A204.1 (cell line): Measurements from ENCODE around the gene OR5K2.

ENCODE experiments used
- FAIRE-seq: peaks from 2 replicates; lab custom pipeline; 2012; peaks lifted over from hg19 to GRCh38; lab: Jason Lieb, UNC

OR5K2 gene

GRCh38 chr3:98497381-98497780 is at the start of gene OR5K2:
Gene OR5K2, plus strand, starts transcription at chr3:98497681. Its CDS starts 0 bp downstream, at chr3:98497681.
- no peak for FAIRE-seq

GRCh38 chr3:98449606-98450193 is 47.8 kb upstream of the OR5K2 start:
- no peak for FAIRE-seq

GRCh38 chr3:98450372-98450771 is 47.1 kb upstream of the OR5K2 start:
- FAIRE-seq, result no peak

- no peak for FAIRE-seq
Measured at GRCh38 chr3:98453827-98454226, 43.7 kb upstream of the OR5K2 start.

GRCh38 chr3:98454929-98455328 is 42.6 kb upstream of the OR5K2 start:
- FAIRE-seq, result no peak

GRCh38 chr3:98457543-98457942 is 39.9 kb upstream of the OR5K2 start:
- no peak for FAIRE-seq

GRCh38 chr3:98460220-98460619 is 37.3 kb upstream of the OR5K2 start:
- FAIRE-seq, result no peak

GRCh38 chr3:98462901-98463300 is 34.6 kb upstream of the OR5K2 start, which contains the start of gene OR5K1:
Gene OR5K1, plus strand, starts transcription at chr3:98463201. Its CDS starts 6,376 bp downstream, at chr3:98469577.
- no peak for FAIRE-seq

- FAIRE-seq, result no peak
Measured at GRCh38 chr3:98482717-98483482, 14.6 kb upstream of the OR5K2 start.

GRCh38 chr3:98483626-98484025 is 13.9 kb upstream of the OR5K2 start:
- FAIRE-seq, result no peak

- no peak for FAIRE-seq
Measured at GRCh38 chr3:98500019-98500418, 2.5 kb downstream of the OR5K2 start.

GRCh38 chr3:98501270-98501669 is 3.8 kb downstream of the OR5K2 start:
- no peak for FAIRE-seq

GRCh38 chr3:98501863-98502576 is 4.5 kb downstream of the OR5K2 start:
- no peak for FAIRE-seq

GRCh38 chr3:98504539-98504938 is 7.1 kb downstream of the OR5K2 start:
- FAIRE-seq, result no peak

- FAIRE-seq, result no peak
Measured at GRCh38 chr3:98508582-98508981, 11.1 kb downstream of the OR5K2 start.

- FAIRE-seq, result no peak
Measured at GRCh38 chr3:98512576-98512975, 15.1 kb downstream of the OR5K2 start.

GRCh38 chr3:98513091-98513511 is 15.6 kb downstream of the OR5K2 start:
- FAIRE-seq, result no peak

GRCh38 chr3:98513736-98514135 is 16.3 kb downstream of the OR5K2 start:
- FAIRE-seq, result no peak

GRCh38 chr3:98514948-98515347 is 17.5 kb downstream of the OR5K2 start:
- FAIRE-seq, result no peak

- no peak for FAIRE-seq
Measured at GRCh38 chr3:98518816-98519215, 21.3 kb downstream of the OR5K2 start.

- no peak for FAIRE-seq
Measured at GRCh38 chr3:98519351-98519750, 21.9 kb downstream of the OR5K2 start.

- FAIRE-seq, result no peak
Measured at GRCh38 chr3:98521897-98522543, 24.5 kb downstream of the OR5K2 start.
